OCI-LY3 (cell line): ENCODE data around the gene DIAPH2.

Experiments
- CTCF ChIP-seq: fragments of 200-600, 300-600 bp; sonication (generic); IDR thresholded peaks from 2 replicates; pipeline ENCODE4 v1.5.1; 2014; ENCODE audit warnings: antibody characterized with exemption, low read length, low read depth
- EZH2phosphoT487 ChIP-seq: fragments of 200-600 bp; shearing (Covaris generic); IDR thresholded peaks from 2 replicates; pipeline ENCODE4 v1.6.1; 2018; ENCODE audit warnings: antibody characterized with exemption, mixed run types, low read depth

GRCh38 chrX:97308171-97308570 lies 623.5 kb downstream of the DIAPH2 start:
- TF ChIP-seq CTCF (no peak), EZH2phosphoT487 (no peak)
